NCI-H2081 (cell line): Measurements from ENCODE around the gene TMEM220.
"Not testable (repeated sequence)": the region's sequence is repeated elsewhere in the genome, so short reads cannot be mapped to it uniquely, and the experiment has no call there.

Experiments
- DNase-seq, 2 experiments: peaks; one replicate each; lab custom pipeline; 2025; lab: John Stamatoyannopoulos, UW

The TMEM220 gene

GRCh38 chr17:10754861-10755591 lies 25.2 kb upstream of the TMEM220 start:
- no peak for DNase-seq

DNA sequence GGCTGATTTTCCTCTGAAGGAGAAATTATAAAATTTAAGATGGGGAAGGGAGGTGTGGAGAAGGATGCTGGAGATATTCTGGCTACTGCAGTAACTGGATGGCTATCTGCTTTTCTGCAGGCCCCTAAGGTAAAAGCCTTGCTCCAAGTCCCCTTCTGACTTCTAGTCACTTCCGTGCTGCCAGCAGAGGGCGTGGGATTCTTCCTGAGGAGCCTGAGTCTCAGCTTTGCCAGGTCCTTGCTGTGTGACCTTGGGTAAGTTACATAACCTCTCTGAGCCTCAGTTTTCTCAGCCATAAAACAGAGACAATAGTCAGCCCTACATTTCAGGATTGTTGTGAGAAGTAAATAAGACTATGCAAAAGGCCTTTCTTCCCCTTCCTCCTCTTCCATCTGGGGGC lies 24.3 kb upstream of the TMEM220 start:
- DNase-seq: no peak

DNA sequence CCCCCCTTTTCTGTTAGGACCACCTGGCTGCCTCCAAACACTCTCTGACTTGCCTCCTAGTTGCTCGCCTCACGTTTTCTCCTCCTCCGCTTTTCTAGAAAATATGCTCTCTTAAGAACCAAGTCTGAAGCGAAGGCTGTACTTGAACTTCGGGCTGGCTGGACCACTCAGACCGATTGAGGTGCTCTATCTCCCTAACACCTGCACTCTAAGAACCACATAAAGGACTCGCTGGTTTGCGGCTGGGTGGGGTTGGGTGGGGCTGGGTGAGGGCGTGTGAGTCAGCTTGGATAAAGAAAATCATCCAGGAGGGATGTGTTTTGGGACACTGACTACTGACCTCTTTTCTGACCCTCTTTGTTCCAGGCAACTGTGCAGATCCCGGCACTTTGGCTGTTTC lies 22.9 kb upstream of the TMEM220 start:
- no peak for DNase-seq

DNA sequence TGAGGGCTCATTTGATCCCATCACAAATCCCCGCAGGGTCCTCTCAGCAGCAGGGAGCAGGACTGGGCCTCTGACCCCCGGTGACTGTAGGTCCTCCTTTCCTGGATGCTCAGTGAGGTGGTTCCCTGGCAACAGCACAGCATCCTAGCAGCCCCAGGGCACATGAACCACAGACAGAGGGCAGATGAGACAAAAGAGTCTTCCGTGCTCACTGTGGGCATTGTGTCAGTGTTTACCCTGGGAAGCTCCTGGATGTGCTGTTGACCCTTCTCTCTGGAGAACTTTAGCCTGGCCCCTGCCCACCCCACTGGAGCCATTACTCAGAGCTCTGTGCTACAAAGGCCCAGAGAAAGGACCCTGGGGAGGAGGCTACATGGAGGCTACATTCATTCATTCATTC lies 21.7 kb upstream of the TMEM220 start:
- no peak for DNase-seq

DNA sequence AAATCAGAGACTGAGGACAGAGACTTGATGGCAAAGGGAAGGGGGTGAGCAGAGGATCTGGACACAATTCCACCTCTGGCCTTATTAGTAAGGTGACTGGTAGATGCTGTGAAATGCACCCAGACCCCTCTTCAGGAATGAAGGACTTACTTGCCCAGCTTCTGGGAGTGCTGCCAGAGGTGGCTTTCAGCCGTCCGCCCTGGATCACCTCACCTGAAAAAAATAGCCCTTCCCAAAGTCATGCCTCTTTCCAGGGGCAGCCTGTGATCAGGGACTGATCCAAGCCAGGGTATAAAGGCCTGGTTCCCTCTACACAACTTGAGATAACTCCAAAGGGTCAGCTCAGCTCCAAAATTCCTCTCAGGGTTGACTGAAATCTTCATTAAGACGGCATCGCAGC lies 20.4 kb upstream of the TMEM220 start:
- DNase-seq: no peak

DNA sequence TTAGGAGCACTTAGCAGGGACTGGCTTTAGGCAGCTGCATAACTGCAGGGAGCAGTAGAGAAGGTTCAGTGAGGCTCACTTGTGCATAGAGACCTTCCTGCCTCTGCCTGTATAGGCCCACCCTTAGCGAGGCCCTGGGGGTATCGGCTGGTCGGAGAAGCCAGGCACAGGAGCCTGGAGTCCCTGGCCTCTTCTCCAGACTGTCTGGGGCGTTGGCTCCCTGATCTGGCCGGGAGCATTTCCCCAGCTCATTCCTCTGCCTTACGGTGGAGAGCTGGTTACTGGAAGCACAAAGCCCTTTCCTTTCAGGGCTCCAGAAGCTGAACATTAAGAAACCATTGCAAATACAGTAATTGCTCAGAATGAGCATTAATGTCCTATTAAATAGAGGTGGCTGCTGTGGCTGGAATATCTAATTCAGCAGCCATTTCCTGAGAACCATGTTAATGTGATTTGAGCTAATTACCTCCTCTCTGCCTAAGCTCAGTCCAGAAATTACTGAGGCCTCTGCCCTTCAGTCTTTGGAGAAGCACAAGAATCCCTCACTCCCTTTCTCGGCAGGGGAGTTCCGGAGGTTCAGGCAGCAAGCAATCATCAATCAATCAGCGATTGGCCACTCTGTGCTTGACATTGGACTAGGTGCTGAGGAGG lies 18.8 kb upstream of the TMEM220 start:
- DNase-seq: no peak

- no peak for DNase-seq
Observed at GRCh38 chr17:10745231-10745630, 15.4 kb upstream of the TMEM220 start.

DNA sequence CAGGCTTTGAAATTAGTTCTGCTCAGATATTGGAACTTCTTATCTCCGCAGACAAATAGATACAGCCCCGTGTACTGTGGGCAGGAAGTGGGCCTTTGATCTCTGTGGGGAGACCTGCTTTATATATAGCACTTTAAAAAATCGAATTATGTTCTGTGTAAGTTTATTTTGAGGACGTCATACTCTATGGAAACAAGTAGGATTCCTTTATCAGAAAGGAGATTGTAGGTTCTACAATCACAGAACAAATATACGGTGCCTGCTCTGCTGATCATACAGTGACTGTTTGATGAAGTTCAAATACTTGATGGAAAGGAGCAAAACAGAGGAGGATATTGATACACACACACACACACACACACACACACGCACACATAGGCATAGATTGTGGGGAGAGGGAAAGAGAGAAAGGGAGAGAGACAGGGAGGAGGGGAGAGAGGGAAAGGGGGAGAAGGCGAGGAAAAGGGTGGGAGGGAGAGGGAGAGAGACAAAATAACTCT lies 14.7 kb upstream of the TMEM220 start:
- DNase-seq: no peak

GRCh38 chr17:10743316-10744009 lies 13.6 kb upstream of the TMEM220 start:
- no peak for DNase-seq

- DNase-seq: no peak
Observed at GRCh38 chr17:10742431-10742830, 12.6 kb upstream of the TMEM220 start.

GRCh38 chr17:10741416-10742135 lies 11.8 kb upstream of the TMEM220 start:
- DNase-seq: no peak

GRCh38 chr17:10739386-10739785 lies 9.6 kb upstream of the TMEM220 start:
- no peak for DNase-seq

DNA sequence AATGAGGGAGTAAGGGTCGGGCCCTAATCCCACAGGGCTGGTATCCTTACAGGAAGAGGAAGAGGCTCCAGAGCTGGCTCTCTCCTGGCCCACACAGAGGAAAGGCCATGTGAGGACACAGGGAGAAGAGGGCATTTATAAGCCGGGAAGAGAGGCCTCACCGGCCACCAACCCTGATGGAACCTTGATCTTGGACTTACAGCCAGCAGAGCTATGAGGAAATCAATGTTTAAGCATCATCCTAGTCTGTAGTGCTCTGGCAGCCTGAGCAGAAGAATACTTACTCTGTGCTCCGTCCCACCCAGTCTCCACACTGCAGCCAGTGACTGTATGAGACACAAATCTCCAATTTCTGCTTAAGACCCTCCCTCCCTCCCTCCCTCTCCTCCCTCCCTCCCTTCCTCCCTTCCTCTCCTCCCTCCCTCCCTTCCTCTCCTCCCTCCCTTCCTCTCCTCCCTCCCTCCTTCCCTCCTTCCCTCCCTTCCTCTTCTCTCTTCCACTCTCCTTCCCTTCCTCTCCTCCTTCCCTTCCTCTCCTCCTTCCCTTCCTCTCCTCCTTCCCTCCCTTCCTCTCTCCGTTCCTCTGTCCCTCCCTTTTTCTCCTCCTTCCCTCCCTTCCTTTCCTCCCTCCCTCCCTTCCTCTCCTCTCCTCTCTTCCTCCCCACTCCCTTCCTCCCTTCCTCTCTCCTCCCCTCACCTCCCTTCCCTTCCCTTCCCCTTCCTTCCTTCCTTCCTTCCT lies 8.9 kb upstream of the TMEM220 start:
- DNase-seq: no peak

DNA sequence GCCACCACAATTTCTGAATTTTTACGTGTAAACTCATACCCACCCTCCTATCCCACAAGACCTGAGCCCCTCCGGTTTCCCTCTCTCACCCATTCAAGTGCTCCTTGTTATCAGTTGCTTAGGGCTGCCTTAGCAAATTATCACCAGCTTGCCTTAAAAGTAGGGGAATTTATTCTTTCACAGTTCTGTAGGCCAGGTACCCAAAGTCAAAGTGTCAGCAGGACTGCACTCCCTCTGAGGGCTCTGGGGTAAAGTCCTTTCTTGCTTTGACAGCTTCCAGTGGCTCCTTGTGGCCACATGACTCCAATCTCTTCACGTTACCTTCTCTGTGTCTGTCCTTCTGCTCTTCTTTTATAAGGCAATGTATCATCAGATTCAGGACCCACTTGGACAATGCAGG lies 7.9 kb upstream of the TMEM220 start:
- DNase-seq: no peak

GRCh38 chr17:10737168-10737622 lies 7.4 kb upstream of the TMEM220 start:
- peak; percentile 4 to 20 for DNase-seq

DNA sequence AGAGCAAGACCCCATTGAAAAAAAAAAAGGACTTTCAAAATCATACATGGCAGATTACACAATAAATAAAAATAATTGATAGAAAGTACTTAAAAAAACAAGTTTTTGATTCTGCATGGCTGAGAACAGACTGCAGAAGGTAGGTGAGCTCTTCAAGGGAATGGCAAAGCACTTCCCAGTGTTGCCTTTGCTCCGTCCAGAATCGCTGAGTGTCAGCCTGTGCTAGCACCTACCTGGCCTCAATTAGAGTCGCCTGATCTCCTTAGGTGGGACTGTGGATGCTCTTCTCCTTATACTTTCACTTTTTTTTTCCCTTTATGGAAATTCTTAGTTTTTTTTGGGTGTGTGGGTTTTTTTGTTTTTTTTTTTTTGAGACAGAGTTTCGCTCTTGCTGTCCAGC lies 6.0 kb upstream of the TMEM220 start:
- DNase-seq: no peak

- no peak for DNase-seq
Observed at GRCh38 chr17:10735251-10735650, 5.4 kb upstream of the TMEM220 start.

GRCh38 chr17:10733666-10734065 lies 3.8 kb upstream of the TMEM220 start:
- no peak for DNase-seq

- DNase-seq: not testable (repeated sequence)
Observed at GRCh38 chr17:10732121-10732520, 2.3 kb upstream of the TMEM220 start.

- no peak for DNase-seq
Observed at GRCh38 chr17:10731408-10731879, 1.6 kb upstream of the TMEM220 start.

DNA sequence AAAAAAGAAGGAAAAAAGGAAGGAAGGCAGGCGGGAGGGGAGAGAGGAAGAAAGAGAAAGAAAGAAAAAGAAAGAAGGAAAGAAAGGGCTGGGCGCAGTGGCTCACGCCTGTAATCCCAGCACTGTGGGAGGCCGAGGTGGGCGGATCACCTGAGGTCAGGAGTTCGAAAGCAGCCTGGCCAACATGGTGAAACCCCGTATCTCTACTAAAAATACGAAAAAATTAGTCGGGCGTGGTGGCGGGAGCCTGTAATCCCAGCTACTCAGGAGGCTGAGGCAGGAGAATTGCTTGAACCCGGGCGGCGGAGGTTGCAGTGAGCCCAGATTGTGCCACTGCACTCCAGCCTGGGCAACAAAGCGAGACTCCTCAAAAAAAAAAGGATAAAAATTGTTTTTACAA lies 424 bp upstream of the TMEM220 start:
- not testable (repeated sequence) for DNase-seq
